ENCODE results near the gene OSMR. TPM values are rescaled to one million over a fixed set of nuclear protein-coding genes. Genes with fewer than 3 reads are reported as not detected.

The OSMR gene
- total RNA-seq, 2 donors from 2014 or later: 3.0 to 14.3 TPM

GRCh38 chr5:38935437-38935836 is 89.6 kb downstream of the OSMR start:
- H3K27me3 ChIP-seq: no peaks in the 10 kb centered on the region
- H3K4me3 ChIP-seq: no peak overlapping the region
- peaks cover 5% of the 10 kb centered on the region for H3K36me3 ChIP-seq
- no peak for DNase-seq
- intact Hi-C loops (cut with DNase I): no loop called here
- no peak overlapping the region for H3K9ac ChIP-seq (ENCODE audit: low read depth in 2 of 2, low read length in 2 of 2)
- no peak for TF ChIP-seq CTCF (IDR thresholded peaks at IDR 0.05)
- no peak overlapping the region for H3K27ac ChIP-seq
- no peaks in the 10 kb centered on the region for H3K9me3 ChIP-seq
- H3K4me1 ChIP-seq: no peaks in the 10 kb centered on the region

- Histone ChIP-seq H3K9ac (ENCODE audit: low read depth in 2 of 2, low read length in 2 of 2) (no peak overlapping the region), H3K4me3 (no peak overlapping the region), H3K27me3 (no peaks in the 10 kb centered on the region), H3K27ac (no peak overlapping the region), H3K36me3 (peaks cover 5% of the 10 kb centered on the region), H3K9me3 (no peaks in the 10 kb centered on the region), H3K4me1 (no peaks in the 10 kb centered on the region)
- no peak for DNase-seq
- no peak for TF ChIP-seq CTCF (IDR thresholded peaks at IDR 0.05)
- intact Hi-C loops (cut with DNase I): no loop called here
Measured at GRCh38 chr5:38936269-38936668, 90.5 kb downstream of the OSMR start.

DNA sequence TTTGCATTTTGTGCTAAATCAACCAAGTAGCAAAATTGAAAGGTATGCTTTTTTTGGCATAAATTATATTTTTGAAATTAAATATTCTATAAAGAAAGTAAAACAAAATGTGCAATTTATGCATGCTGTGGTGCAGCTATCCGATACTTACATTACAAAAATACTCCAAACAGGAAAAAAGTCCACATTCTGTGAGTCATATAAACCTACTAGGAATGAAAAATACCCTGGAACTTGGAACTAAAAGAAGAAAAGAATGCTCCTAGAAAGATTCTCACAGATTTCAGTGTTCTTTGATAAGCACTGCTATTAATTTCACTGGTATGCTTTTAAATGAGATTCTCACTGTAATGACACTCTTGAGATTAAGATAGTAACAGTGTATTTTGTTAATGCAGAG is 92.6 kb downstream of the OSMR start:
- DNase-seq: no peak
- no peaks in the 10 kb centered on the region for H3K27me3 ChIP-seq
- intact Hi-C loops (cut with DNase I): no loop called here
- H3K36me3 ChIP-seq: peaks cover 5% of the 10 kb centered on the region
- no peaks in the 10 kb centered on the region for H3K9me3 ChIP-seq
- no peak overlapping the region for H3K27ac ChIP-seq
- no peaks in the 10 kb centered on the region for H3K4me1 ChIP-seq
- no peak overlapping the region for H3K9ac ChIP-seq (ENCODE audit: low read depth in 2 of 2, low read length in 2 of 2)
- no peak for TF ChIP-seq CTCF (IDR thresholded peaks at IDR 0.05)
- H3K4me3 ChIP-seq: no peak overlapping the region

DNA sequence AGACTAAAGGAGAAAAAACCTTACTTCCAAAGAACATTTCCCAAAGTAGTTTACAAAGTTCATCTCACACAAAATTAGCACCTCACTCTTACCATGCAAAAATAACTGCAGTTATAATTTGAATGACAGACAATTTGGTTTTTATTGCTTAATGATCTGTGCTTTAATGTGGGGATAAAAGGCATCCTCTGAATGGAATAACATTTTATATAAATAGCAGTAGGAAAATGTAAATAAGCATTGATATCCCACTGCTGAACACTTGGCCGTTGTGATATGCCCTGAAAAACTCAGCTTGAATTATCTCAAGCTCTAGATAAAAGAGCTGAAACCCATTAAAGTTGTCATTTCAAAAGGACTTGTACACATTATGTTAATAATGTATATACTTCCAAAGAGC is 93.2 kb downstream of the OSMR start:
- H3K4me3 ChIP-seq: no peak overlapping the region
- TF ChIP-seq CTCF (IDR thresholded peaks at IDR 0.05): no peak
- no peaks in the 10 kb centered on the region for H3K27me3 ChIP-seq
- no peak for DNase-seq
- no peaks in the 10 kb centered on the region for H3K9me3 ChIP-seq
- intact Hi-C loops (cut with DNase I): no loop called here
- peaks cover 5% of the 10 kb centered on the region for H3K36me3 ChIP-seq
- H3K27ac ChIP-seq: no peak overlapping the region
- no peak overlapping the region for H3K9ac ChIP-seq (ENCODE audit: low read depth in 2 of 2, low read length in 2 of 2)
- no peaks in the 10 kb centered on the region for H3K4me1 ChIP-seq

GRCh38 chr5:38940230-38940858 is 94.5 kb downstream of the OSMR start:
- no peak for DNase-seq
- no peaks in the 10 kb centered on the region for H3K27me3 ChIP-seq
- intact Hi-C loops (cut with DNase I): no loop called here
- no peaks in the 10 kb centered on the region for H3K4me1 ChIP-seq
- TF ChIP-seq CTCF (IDR thresholded peaks at IDR 0.05): no peak
- H3K9me3 ChIP-seq: no peaks in the 10 kb centered on the region
- no peak overlapping the region for H3K9ac ChIP-seq (ENCODE audit: low read depth in 2 of 2, low read length in 2 of 2)
- H3K36me3 ChIP-seq: peaks cover 5% of the 10 kb centered on the region
- no peak overlapping the region for H3K4me3 ChIP-seq
- H3K27ac ChIP-seq: no peak overlapping the region
